ENCODE results near the gene CELF1. TPM values are rescaled to one million over a fixed set of nuclear protein-coding genes. Genes with fewer than 3 reads are reported as not detected.
"Not testable (repeated sequence)": the region's sequence is repeated elsewhere in the genome, so short reads cannot be mapped to it uniquely, and the experiment has no call there.

Gene CELF1
- total RNA-seq, 3 donors from 2014 or later (not counting 1 experiment from before 2014, with no cell fraction given), result 128 to 168 (median 162) TPM

GRCh38 chr11:47565340-47566148 is 12.6 kb upstream of the CELF1 start, which contains the start of gene PTPMT1:
Gene PTPMT1, plus strand, starts transcription at chr11:47565599. Its CDS starts 24 bp downstream, at chr11:47565623.
- no peak for TF ChIP-seq CTCF (IDR thresholded peaks at IDR 0.05)
- Mint-ChIP-seq H3K4me3 (peak within 1 kb of the TSS; percentile 83), H3K27me3 (ENCODE audit: low read depth in 2 of 2) (no peaks in the 10 kb centered on the region), H3K4me1 (peaks cover 10 to 19% of the 10 kb centered on the region in 2 donors), H3K36me3 (no peaks in the 10 kb centered on the region), H3K27ac (peak within 1 kb of the TSS in 1 of 2 donors; percentile 91), H3K9me3 (no peaks in the 10 kb centered on the region)
- peak; percentile 60 to 76 for DNase-seq
- H3K27me3 ChIP-seq (ENCODE audit: control insufficient read depth, insufficient read depth, low read length), result no peaks in the 10 kb centered on the region
- peak; percentile 93 to 95 (median 94) for ATAC-seq
- peak within 1 kb of the TSS; percentile 88 for H3K27ac ChIP-seq (ENCODE audit: low read length)
- H3K4me1 ChIP-seq (ENCODE audit: control insufficient read depth, insufficient read depth, low read length), result peaks cover 19% of the 10 kb centered on the region
- under 1% methylated on average over 86 of the region's 86 CpGs for WGBS (ENCODE audit: insufficient coverage)
- peaks cover 8% of the 10 kb centered on the region for H3K36me3 ChIP-seq (ENCODE audit: control insufficient read depth, insufficient read depth, low read length)
- peak within 1 kb of the TSS; percentile 93 for H3K4me3 ChIP-seq (ENCODE audit: low read length)
- H3K9me3 ChIP-seq (ENCODE audit: control insufficient read depth, insufficient read depth, low read length), result no peaks in the 10 kb centered on the region
- intact Hi-C loops (cut with micrococcal nuclease), result no loop called here

- Mint-ChIP-seq H3K27me3 (ENCODE audit: low read depth in 2 of 2) (no peaks in the 10 kb centered on the region), H3K9me3 (no peaks in the 10 kb centered on the region), H3K36me3 (no peaks in the 10 kb centered on the region), H3K4me1 (peaks cover 10 to 19% of the 10 kb centered on the region in 2 donors), H3K4me3 (peak overlapping the region; percentile 78), H3K27ac (peak overlapping the region in 1 of 2 donors; percentile 91)
- no peaks in the 10 kb centered on the region for H3K9me3 ChIP-seq (ENCODE audit: control insufficient read depth, insufficient read depth, low read length)
- peaks cover 19% of the 10 kb centered on the region for H3K4me1 ChIP-seq (ENCODE audit: control insufficient read depth, insufficient read depth, low read length)
- peak overlapping the region; percentile 88 for H3K27ac ChIP-seq (ENCODE audit: low read length)
- WGBS (ENCODE audit: insufficient coverage), result 11% methylated on average over 10 of the region's 11 CpGs
- no peaks in the 10 kb centered on the region for H3K27me3 ChIP-seq (ENCODE audit: control insufficient read depth, insufficient read depth, low read length)
- peak overlapping the region; percentile 93 for H3K4me3 ChIP-seq (ENCODE audit: low read length)
- intact Hi-C loops (cut with micrococcal nuclease), result no loop called here
- no peak for TF ChIP-seq CTCF (IDR thresholded peaks at IDR 0.05)
- H3K36me3 ChIP-seq (ENCODE audit: control insufficient read depth, insufficient read depth, low read length), result peaks cover 3% of the 10 kb centered on the region
- DNase-seq (no peak), ATAC-seq (peak in 2 of 3 donors; percentile 3 to 10)
Measured at GRCh38 chr11:47564933-47565339, 12.0 kb upstream of the CELF1 start.

GRCh38 chr11:47564366-47564765 is 11.4 kb upstream of the CELF1 start:
- intact Hi-C loops (cut with micrococcal nuclease); DNase-seq; H3K9me3 ChIP-seq (ENCODE audit: control insufficient read depth, insufficient read depth, low read length); H3K27me3 Mint-ChIP-seq (ENCODE audit: low read depth in 2 of 2); H3K4me3 ChIP-seq (ENCODE audit: low read length); H3K27ac ChIP-seq (ENCODE audit: low read length); ATAC-seq; H3K36me3 Mint-ChIP-seq; H3K36me3 ChIP-seq (ENCODE audit: control insufficient read depth, insufficient read depth, low read length); H3K27me3 ChIP-seq (ENCODE audit: control insufficient read depth, insufficient read depth, low read length); H3K9me3 Mint-ChIP-seq; H3K4me3 Mint-ChIP-seq: not testable (repeated sequence)
- WGBS (ENCODE audit: insufficient coverage), result 95% methylated on average over 10 of the region's 10 CpGs
- peaks cover 19% of the 10 kb centered on the region for H3K4me1 ChIP-seq (ENCODE audit: control insufficient read depth, insufficient read depth, low read length)
- H3K4me1 Mint-ChIP-seq, result peaks cover 10 to 19% of the 10 kb centered on the region in 2 donors
- peak overlapping the region in 1 of 2 donors; percentile 91 for H3K27ac Mint-ChIP-seq

GRCh38 chr11:47562393-47562792 is 9.5 kb upstream of the CELF1 start:
- ATAC-seq; H3K36me3 ChIP-seq (ENCODE audit: control insufficient read depth, insufficient read depth, low read length); H3K36me3 Mint-ChIP-seq; H3K27ac ChIP-seq (ENCODE audit: low read length); H3K9me3 ChIP-seq (ENCODE audit: control insufficient read depth, insufficient read depth, low read length); H3K27me3 Mint-ChIP-seq (ENCODE audit: low read depth in 2 of 2); intact Hi-C loops (cut with micrococcal nuclease); H3K9me3 Mint-ChIP-seq; H3K27me3 ChIP-seq (ENCODE audit: control insufficient read depth, insufficient read depth, low read length); H3K27ac Mint-ChIP-seq; H3K4me3 Mint-ChIP-seq; H3K4me3 ChIP-seq (ENCODE audit: low read length); DNase-seq: not testable (repeated sequence)
- peaks cover 19% of the 10 kb centered on the region for H3K4me1 ChIP-seq (ENCODE audit: control insufficient read depth, insufficient read depth, low read length)
- 94% methylated on average over 4 of the region's 4 CpGs for WGBS (ENCODE audit: insufficient coverage)
- H3K4me1 Mint-ChIP-seq, result peaks cover 10 to 19% of the 10 kb centered on the region in 2 donors
